A549 treated with Hydrocortisone at 1 μM for 4 hours (cell line): ENCODE data around the gene CXorf51A. TPM values are rescaled to one million over a fixed set of nuclear protein-coding genes. Genes with fewer than 3 reads are reported as not detected.

Experiments
- total RNA-seq: library from RNA; stranded (reverse); fragments of 200-300 nt; extraction: Qiagen RNA extraction; gene quantifications from 5 replicates; pipeline ENCODE4 v1.2.3, GENCODE V29; 2022

The CXorf51A gene
- not detected in 5 replicates for total RNA-seq

DNA sequence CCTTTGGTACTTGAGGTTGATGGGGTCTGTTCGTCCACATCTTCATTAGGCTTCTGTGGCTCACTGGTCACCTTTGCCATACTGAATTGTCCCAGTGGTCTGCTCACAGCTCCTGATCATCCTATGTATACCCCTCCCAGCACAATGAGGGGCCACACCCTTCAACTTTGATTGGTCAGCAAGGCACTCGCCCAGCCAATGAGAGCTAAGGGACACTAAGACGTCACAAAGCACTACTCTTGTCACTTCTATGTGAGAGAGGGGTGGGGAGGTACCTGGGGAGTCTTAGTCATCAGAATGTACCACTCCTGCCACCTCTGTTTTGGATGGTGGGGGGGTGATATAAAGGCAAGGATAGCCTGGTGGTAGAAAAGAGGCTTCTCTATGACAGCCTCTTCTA, at the start of gene CXorf51A:
Gene CXorf51A, minus strand, starts transcription at position 101 of the 400 bp plus-strand sequence. Its CDS starts 21 bp downstream, at position 80.

DNA sequence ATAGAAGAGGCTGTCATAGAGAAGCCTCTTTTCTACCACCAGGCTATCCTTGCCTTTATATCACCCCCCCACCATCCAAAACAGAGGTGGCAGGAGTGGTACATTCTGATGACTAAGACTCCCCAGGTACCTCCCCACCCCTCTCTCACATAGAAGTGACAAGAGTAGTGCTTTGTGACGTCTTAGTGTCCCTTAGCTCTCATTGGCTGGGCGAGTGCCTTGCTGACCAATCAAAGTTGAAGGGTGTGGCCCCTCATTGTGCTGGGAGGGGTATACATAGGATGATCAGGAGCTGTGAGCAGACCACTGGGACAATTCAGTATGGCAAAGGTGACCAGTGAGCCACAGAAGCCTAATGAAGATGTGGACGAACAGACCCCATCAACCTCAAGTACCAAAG, 5.1 kb downstream of the CXorf51A start, which contains the start of gene CXorf51B:
Gene CXorf51B, plus strand, starts transcription at position 301 of the 400 bp plus-strand sequence. Its CDS starts 21 bp downstream, at position 322.

Other genes with a start within 250 kb of the CXorf51A start
- not detected in 5 replicates for gene CXorf51B, start 5.0 kb downstream of the CXorf51A start, total RNA-seq